ENCODE measurements around the gene TEX30.

The TEX30 gene

GRCh38 chr13:102771298-102772041, 2.1 kb downstream of the TEX30 start:
- H3K9me3 ChIP-seq (ENCODE audit: insufficient read depth, low read length): no peaks in the 10 kb centered on the region
- H3K36me3 ChIP-seq (ENCODE audit: low read length): peaks cover 14% of the 10 kb centered on the region; the same call in 1 of the 2 replicates
- no peaks in the 10 kb centered on the region for H3K9me2 ChIP-seq (replicated peaks; ENCODE audit: insufficient read depth, low read length)
- peak overlapping the region; percentile 66 for H3K4me2 ChIP-seq (ENCODE audit: low read depth, low read length, poor library complexity, severe bottlenecking)
- no peaks in the 10 kb centered on the region for H4K20me1 ChIP-seq (ENCODE audit: low read depth, low read length)
- no peak overlapping the region for H2AFZ ChIP-seq (ENCODE audit: low read depth, low read length, severe bottlenecking)
- H3K27me3 ChIP-seq (ENCODE audit: low read length): no peaks in the 10 kb centered on the region
- peaks cover 39% of the 10 kb centered on the region for H3K79me2 ChIP-seq (ENCODE audit: insufficient read depth, low read length)
- TF ChIP-seq CTCF (IDR thresholded peaks at IDR 0.05; ENCODE audit: insufficient read depth, low read length, poor library complexity, severe bottlenecking): no peak
- TF ChIP-seq EZH2phosphoT487 (conservative IDR thresholded peaks at IDR 0.05; ENCODE audit: low read length): no peak
- H3F3A ChIP-seq (ENCODE audit: insufficient read depth): peaks cover 6% of the 10 kb centered on the region
- H3K27ac ChIP-seq (ENCODE audit: low read depth, low read length): no peak overlapping the region
- H3K9ac ChIP-seq (ENCODE audit: low read length): 0 out of 2 replicates have a peak overlapping the region, but pooled peaks have one; percentile 1
- no peak overlapping the region for H3K4me3 ChIP-seq (ENCODE audit: insufficient read depth, low read length, poor library complexity, severe bottlenecking)

GRCh38 chr13:102770435-102770834, 3.2 kb downstream of the TEX30 start:
- Histone ChIP-seq H3K9me2 (replicated peaks; ENCODE audit: insufficient read depth, low read length) (no peaks in the 10 kb centered on the region), H3K9ac (ENCODE audit: low read length) (no peak overlapping the region), H3K36me3 (ENCODE audit: low read length) (peaks cover 22% of the 10 kb centered on the region; the same call in 1 of the 2 replicates), H3K79me2 (ENCODE audit: insufficient read depth, low read length) (peaks cover 39% of the 10 kb centered on the region), H3K9me3 (ENCODE audit: insufficient read depth, low read length) (no peaks in the 10 kb centered on the region), H4K20me1 (ENCODE audit: low read depth, low read length) (no peaks in the 10 kb centered on the region), H3K4me2 (ENCODE audit: low read depth, low read length, poor library complexity, severe bottlenecking) (peak overlapping the region; percentile 66), H3K4me3 (ENCODE audit: insufficient read depth, low read length, poor library complexity, severe bottlenecking) (no peak overlapping the region), H3K27me3 (ENCODE audit: low read length) (no peaks in the 10 kb centered on the region), H3F3A (ENCODE audit: insufficient read depth) (peaks cover 6% of the 10 kb centered on the region), H3K27ac (ENCODE audit: low read depth, low read length) (no peak overlapping the region), H2AFZ (ENCODE audit: low read depth, low read length, severe bottlenecking) (no peak overlapping the region)
- TF ChIP-seq EZH2phosphoT487 (conservative IDR thresholded peaks at IDR 0.05; ENCODE audit: low read length) (no peak), CTCF (IDR thresholded peaks at IDR 0.05; ENCODE audit: insufficient read depth, low read length, poor library complexity, severe bottlenecking) (no peak)

DNA sequence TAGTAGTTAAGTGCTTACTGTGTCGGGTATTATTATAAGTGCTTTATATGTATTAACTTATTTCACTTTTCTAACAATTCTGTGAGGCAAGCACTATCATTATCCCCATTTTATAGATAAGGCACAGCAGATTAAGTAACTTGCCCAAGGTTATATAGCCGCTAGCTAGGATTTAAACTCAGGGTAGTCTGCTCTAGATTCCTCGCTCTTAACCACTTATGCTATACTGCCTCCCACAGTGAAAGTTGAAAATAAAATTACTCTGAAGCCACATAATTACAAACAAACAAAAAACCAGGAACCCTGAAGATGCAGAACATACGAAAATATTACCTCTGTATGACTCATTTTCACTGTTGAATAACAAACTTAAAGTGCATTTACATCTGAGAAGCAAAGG, 3.9 kb downstream of the TEX30 start:
- Histone ChIP-seq H3K9me2 (replicated peaks; ENCODE audit: insufficient read depth, low read length) (no peaks in the 10 kb centered on the region), H3K4me2 (ENCODE audit: low read depth, low read length, poor library complexity, severe bottlenecking) (no peak overlapping the region), H4K20me1 (ENCODE audit: low read depth, low read length) (no peaks in the 10 kb centered on the region), H3K9ac (ENCODE audit: low read length) (no peak overlapping the region), H3K27ac (ENCODE audit: low read depth, low read length) (no peak overlapping the region), H3K79me2 (ENCODE audit: insufficient read depth, low read length) (peaks cover 39% of the 10 kb centered on the region), H3K4me3 (ENCODE audit: insufficient read depth, low read length, poor library complexity, severe bottlenecking) (no peak overlapping the region), H3F3A (ENCODE audit: insufficient read depth) (peaks cover 2% of the 10 kb centered on the region), H3K27me3 (ENCODE audit: low read length) (no peaks in the 10 kb centered on the region), H3K36me3 (ENCODE audit: low read length) (peaks cover 22% of the 10 kb centered on the region; the same call in 1 of the 2 replicates), H2AFZ (ENCODE audit: low read depth, low read length, severe bottlenecking) (no peak overlapping the region), H3K9me3 (ENCODE audit: insufficient read depth, low read length) (no peaks in the 10 kb centered on the region)
- TF ChIP-seq EZH2phosphoT487 (conservative IDR thresholded peaks at IDR 0.05; ENCODE audit: low read length) (no peak), CTCF (IDR thresholded peaks at IDR 0.05; ENCODE audit: insufficient read depth, low read length, poor library complexity, severe bottlenecking) (no peak)

All from SU-DHL-6 (cell line).